IPS-11a (cell line): ENCODE data around the gene APOO.

ENCODE experiments used
- H3K4me3 ChIP-seq: one replicate; pipeline ENCODE4 v1.5.1; 2013; ENCODE audit warnings: low read depth, low read length, control low read depth

Gene APOO

DNA sequence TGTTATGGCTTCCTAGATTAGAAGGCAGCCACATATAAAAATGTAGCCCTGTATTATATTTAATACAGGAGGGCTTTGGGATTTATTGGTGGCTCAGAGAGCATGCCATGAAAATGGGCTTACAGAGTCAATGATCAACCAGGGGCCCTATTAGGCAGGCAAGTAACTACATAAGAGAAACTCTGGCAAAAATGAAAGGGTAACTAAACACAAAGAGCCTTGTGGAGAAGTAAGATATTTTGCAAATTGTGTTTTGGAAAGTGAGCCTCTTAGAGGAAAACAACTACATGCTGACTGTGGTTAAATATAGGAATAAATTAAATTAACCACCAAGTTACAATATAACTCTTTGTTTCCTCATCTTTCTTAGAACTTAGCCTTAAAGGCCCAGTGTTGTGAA lies 119.2 kb downstream of the APOO start:
- no peak overlapping the region for H3K4me3 ChIP-seq

DNA sequence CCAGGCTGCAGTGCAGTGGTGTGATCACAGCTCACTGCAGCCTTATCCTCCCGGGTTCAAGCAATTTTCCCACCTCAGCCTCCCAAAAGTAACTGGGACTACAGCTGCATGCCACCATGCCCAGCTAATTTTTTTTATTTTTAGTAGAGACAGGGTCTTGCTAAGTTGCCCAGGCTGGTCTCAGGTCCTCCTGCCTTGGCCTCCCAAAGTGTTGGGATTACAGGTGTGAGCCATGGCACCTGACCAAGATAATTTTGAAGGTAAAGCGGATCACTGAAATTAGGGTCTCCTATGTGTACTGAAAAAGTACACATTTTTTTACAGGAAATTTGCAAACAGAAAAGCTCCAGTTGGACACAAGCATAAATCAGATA lies 120.0 kb downstream of the APOO start:
- no peak overlapping the region for H3K4me3 ChIP-seq

- no peak overlapping the region for H3K4me3 ChIP-seq
These were observed 121.4 kb downstream of the APOO start for GRCh38 chrX:23786268-23786815.

DNA sequence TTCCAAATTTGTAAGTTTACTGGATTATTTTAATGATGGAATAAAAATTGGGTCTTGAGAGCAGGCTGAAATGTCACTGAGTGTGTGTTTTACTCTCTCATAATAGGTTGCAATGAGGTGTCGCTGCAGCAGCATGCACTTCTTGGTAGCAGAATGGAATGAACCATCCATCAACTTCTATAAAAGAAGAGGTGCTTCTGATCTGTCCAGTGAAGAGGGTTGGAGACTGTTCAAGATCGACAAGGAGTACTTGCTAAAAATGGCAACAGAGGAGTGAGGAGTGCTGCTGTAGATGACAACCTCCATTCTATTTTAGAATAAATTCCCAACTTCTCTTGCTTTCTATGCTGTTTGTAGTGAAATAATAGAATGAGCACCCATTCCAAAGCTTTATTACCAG lies 122.2 kb downstream of the APOO start:
- no peak overlapping the region for H3K4me3 ChIP-seq

DNA sequence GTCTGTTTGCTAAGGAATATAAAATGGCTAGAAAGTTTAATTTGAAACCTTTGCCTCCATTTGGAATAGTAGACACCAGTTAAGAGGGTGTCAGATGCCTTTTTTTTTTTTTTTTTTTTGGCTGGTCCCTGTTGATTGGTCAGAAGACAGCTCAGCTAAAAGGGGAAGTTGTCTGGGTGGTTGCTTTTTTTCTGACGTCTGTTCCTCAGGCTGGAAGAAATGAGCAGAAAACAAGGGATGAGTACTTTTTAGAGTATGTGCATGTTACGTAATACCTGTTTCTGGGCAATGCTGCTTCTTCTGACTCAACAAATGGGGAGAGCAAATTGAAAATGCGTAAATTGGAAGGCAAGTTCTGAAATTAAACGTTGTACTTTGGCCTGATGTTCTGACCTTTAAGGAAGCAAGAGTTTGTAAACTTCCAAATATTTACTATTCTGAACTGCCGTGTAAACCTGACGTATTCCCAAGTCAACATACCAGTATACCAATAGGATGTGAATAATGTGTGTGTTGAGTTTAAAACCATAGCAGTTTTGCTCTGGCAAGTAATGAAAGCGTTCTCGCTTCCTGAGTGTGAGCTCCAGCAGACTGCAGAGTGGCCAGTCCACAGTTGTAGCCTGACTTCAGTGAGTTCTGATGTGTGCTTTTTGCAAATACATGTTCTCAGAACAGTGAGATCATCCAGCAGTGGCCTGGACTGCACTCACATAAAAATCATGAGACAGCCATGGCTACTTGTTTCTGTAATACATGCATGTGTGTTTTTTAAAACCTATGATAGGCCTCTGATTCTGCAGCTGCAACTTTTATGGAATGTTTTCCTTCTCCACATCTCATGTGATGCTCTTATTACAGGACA lies 123.0 kb downstream of the APOO start:
- H3K4me3 ChIP-seq: no peak overlapping the region

DNA sequence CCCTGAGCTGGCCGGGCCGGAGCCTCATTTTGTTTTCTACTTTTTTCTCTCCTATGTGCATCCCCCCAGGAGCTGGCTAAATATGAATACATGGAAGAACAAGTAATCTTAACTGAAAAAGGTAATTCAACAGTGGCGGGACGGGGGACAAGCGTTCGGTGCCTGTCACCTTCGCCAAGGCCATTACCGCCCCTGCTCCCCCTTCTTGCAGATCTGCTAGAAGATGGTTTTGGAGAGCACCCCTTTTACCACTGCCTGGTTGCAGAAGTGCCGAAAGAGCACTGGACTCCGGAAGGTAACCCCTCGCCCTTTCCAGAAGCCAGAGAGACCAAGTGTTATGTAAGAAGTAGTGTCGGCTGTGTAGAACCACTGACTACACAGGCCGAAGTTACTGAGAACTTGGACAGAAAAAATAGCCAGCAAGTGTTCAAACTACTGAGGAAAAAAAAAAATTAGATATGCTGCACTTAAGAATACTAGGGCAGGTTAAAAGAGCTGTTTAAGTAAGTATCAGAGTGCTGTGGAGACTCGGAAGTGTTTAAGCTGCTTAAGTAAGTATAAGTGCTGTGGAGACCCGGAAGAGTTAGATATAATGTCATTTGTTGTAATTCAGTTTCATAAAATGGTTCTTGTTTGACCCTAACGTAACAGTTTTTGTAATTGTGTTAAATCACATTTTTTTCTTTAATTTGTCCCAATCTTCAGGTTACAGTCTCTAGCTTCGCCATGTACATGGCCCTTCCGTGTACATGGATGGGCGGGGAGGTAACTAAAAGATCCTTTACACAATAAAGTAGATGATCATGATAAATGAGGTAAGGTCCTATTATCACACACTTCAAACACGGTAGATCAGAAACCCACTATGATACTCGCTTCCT lies 123.9 kb downstream of the APOO start:
- peak overlapping the region; percentile 50 for H3K4me3 ChIP-seq
